Measurements from ENCODE around the gene GNAQ. TPM values are rescaled to one million over a fixed set of nuclear protein-coding genes. Genes with fewer than 3 reads are reported as not detected.

GNAQ gene
- total and polyA plus RNA-seq, 2 donors (not counting 1 experiment from before 2014, with no cell fraction given), result 30.4 to 74.3 TPM

GRCh38 chr9:77810047-77810446 is 221.6 kb downstream of the GNAQ start:
- DNase-seq (ENCODE audit: low read depth in 2 of 2), result no peak
- Histone ChIP-seq H3K36me3 (ENCODE audit: control insufficient read depth, insufficient read depth, low read length) (no peaks in the 10 kb centered on the region), H4K20me1 (ENCODE audit: control insufficient read depth, extremely low read depth, insufficient read depth, low read length) (no peaks in the 10 kb centered on the region), H3K4me3 (replicated peaks in 1 of 4; ENCODE audit: control extremely low read depth in 1 of 4, insufficient read depth in 1 of 4, low read depth in 3 of 4, low read length in 4 of 4) (no peak overlapping the region), H3K79me2 (ENCODE audit: control insufficient read depth, insufficient read depth, low read length) (no peaks in the 10 kb centered on the region), H3K4me2 (ENCODE audit: extremely low read depth, insufficient read depth, low read length) (no peak overlapping the region), H3K27me3 (ENCODE audit: control insufficient read depth, insufficient read depth, low read length) (no peaks in the 10 kb centered on the region), H2AFZ (ENCODE audit: low read length) (no peak overlapping the region), H3K9ac (ENCODE audit: insufficient read depth, low read length) (no peak overlapping the region), H3K27ac (ENCODE audit: insufficient read depth, low read length) (no peak overlapping the region), H3K9me3 (ENCODE audit: control insufficient read depth, insufficient read depth, low read depth, low read length) (no peaks in the 10 kb centered on the region), H3K4me1 (ENCODE audit: control insufficient read depth, extremely low read depth, insufficient read depth, low read length) (peaks cover 4% of the 10 kb centered on the region)
- no peak for TF ChIP-seq CTCF (conservative IDR thresholded peaks at IDR 0.05 in 1 of 2, IDR thresholded peaks at IDR 0.05 in 1 of 2; ENCODE audit: low read depth in 1 of 2, low read length in 2 of 2)
- no peak for TF ChIP-seq EZH2 (IDR thresholded peaks at IDR 0.05; ENCODE audit: low read length, missing control alignments)

GRCh38 chr9:77809552-77809951 is 222.1 kb downstream of the GNAQ start:
- Histone ChIP-seq H4K20me1 (ENCODE audit: control insufficient read depth, extremely low read depth, insufficient read depth, low read length) (no peaks in the 10 kb centered on the region), H3K4me1 (ENCODE audit: control insufficient read depth, extremely low read depth, insufficient read depth, low read length) (peaks cover 4% of the 10 kb centered on the region), H3K9me3 (ENCODE audit: control insufficient read depth, insufficient read depth, low read depth, low read length) (no peaks in the 10 kb centered on the region), H3K4me3 (replicated peaks in 1 of 4; ENCODE audit: control extremely low read depth in 1 of 4, insufficient read depth in 1 of 4, low read depth in 3 of 4, low read length in 4 of 4) (no peak overlapping the region), H3K9ac (ENCODE audit: insufficient read depth, low read length) (no peak overlapping the region), H2AFZ (ENCODE audit: low read length) (no peak overlapping the region), H3K36me3 (ENCODE audit: control insufficient read depth, insufficient read depth, low read length) (no peaks in the 10 kb centered on the region), H3K79me2 (ENCODE audit: control insufficient read depth, insufficient read depth, low read length) (no peaks in the 10 kb centered on the region), H3K27ac (ENCODE audit: insufficient read depth, low read length) (no peak overlapping the region), H3K27me3 (ENCODE audit: control insufficient read depth, insufficient read depth, low read length) (no peaks in the 10 kb centered on the region), H3K4me2 (ENCODE audit: extremely low read depth, insufficient read depth, low read length) (no peak overlapping the region)
- DNase-seq (ENCODE audit: low read depth in 2 of 2), result peak in 1 of 2 donors; percentile 71
- no peak for TF ChIP-seq CTCF (conservative IDR thresholded peaks at IDR 0.05 in 1 of 2, IDR thresholded peaks at IDR 0.05 in 1 of 2; ENCODE audit: low read depth in 1 of 2, low read length in 2 of 2)
- no peak for TF ChIP-seq EZH2 (IDR thresholded peaks at IDR 0.05; ENCODE audit: low read length, missing control alignments)

GRCh38 chr9:77808751-77809081 is 222.9 kb downstream of the GNAQ start:
- H3K4me2 ChIP-seq (ENCODE audit: extremely low read depth, insufficient read depth, low read length), result no peak overlapping the region
- no peaks in the 10 kb centered on the region for H3K27me3 ChIP-seq (ENCODE audit: control insufficient read depth, insufficient read depth, low read length)
- no peak for TF ChIP-seq EZH2 (IDR thresholded peaks at IDR 0.05; ENCODE audit: low read length, missing control alignments)
- TF ChIP-seq CTCF (conservative IDR thresholded peaks at IDR 0.05 in 1 of 2, IDR thresholded peaks at IDR 0.05 in 1 of 2; ENCODE audit: low read depth in 1 of 2, low read length in 2 of 2), result no peak
- H3K36me3 ChIP-seq (ENCODE audit: control insufficient read depth, insufficient read depth, low read length), result no peaks in the 10 kb centered on the region
- DNase-seq (ENCODE audit: low read depth in 2 of 2), result no peak
- H3K9me3 ChIP-seq (ENCODE audit: control insufficient read depth, insufficient read depth, low read depth, low read length), result no peaks in the 10 kb centered on the region
- no peak overlapping the region for H3K9ac ChIP-seq (ENCODE audit: insufficient read depth, low read length)
- no peaks in the 10 kb centered on the region for H3K79me2 ChIP-seq (ENCODE audit: control insufficient read depth, insufficient read depth, low read length)
- peaks cover 4% of the 10 kb centered on the region for H3K4me1 ChIP-seq (ENCODE audit: control insufficient read depth, extremely low read depth, insufficient read depth, low read length)
- no peaks in the 10 kb centered on the region for H4K20me1 ChIP-seq (ENCODE audit: control insufficient read depth, extremely low read depth, insufficient read depth, low read length)
- H3K4me3 ChIP-seq (replicated peaks in 1 of 4; ENCODE audit: control extremely low read depth in 1 of 4, insufficient read depth in 1 of 4, low read depth in 3 of 4, low read length in 4 of 4), result no peak overlapping the region
- no peak overlapping the region for H3K27ac ChIP-seq (ENCODE audit: insufficient read depth, low read length)
- H2AFZ ChIP-seq (ENCODE audit: low read length), result no peak overlapping the region

Measured in fibroblast of lung (primary cell).